GM21786 (cell line): ENCODE data around the gene WDR73.

Source experiments
- ATAC-seq: cut with Tn5 transposase; IDR thresholded peaks from one replicate; pipeline ENCODE4 v1.9.1; 2021; ENCODE audit not compliant: unreplicated experiment

The WDR73 gene

DNA sequence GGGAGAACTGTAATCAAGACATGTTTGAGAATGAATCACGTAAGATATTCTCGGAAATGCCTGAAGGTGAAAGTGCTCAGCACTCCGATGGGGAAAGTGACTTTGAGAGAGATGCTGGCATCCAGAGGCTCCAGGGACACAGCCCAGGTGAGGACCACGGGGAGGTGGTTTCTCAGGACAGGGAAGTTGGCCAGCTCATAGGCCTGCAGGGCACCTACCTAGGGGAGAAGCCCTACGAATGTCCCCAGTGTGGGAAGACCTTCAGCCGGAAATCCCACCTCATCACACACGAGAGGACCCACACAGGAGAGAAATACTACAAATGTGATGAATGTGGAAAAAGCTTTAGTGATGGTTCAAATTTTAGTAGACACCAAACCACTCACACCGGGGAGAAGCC, 33.5 kb downstream of the WDR73 start:
- ATAC-seq = no peak

DNA sequence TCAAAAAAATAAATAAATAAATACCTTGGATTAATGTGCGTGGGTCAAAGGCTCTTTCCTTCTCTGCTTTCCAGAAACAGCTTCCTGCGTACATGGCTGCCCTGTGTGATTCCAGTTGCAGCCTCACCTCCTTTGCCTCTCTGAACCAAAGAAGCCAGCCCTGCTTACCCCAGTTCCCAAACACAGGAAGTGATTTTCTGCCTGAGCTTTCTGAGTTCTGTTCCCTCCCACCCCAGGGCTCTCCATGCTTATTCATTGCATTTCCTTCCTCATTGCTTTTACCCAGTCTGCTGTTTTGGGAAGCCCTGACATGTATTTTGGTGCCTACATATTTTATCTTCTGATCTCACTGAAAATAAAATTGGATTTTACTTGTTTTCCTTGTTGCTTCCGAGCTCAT, 37.8 kb downstream of the WDR73 start:
- no peak for ATAC-seq

DNA sequence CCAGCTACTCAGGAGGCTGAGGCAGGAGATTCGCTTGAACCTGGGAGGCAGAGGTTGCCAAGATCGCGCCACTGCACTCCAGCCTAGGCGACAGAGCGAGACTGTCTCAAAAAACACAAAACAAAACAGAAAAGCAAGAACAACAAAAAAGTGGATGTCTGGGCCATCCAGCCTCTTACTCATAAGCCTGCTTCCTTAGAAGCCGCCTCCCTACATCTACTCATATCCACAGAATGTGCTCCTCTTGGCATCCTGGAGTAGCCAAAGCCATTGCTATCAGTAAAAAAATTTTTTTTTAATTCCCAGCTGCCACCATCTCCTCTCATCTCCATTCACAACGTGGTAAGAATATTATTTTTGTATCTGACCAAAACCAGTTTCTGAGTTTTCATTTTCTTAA, 42.5 kb downstream of the WDR73 start:
- ATAC-seq = no peak

DNA sequence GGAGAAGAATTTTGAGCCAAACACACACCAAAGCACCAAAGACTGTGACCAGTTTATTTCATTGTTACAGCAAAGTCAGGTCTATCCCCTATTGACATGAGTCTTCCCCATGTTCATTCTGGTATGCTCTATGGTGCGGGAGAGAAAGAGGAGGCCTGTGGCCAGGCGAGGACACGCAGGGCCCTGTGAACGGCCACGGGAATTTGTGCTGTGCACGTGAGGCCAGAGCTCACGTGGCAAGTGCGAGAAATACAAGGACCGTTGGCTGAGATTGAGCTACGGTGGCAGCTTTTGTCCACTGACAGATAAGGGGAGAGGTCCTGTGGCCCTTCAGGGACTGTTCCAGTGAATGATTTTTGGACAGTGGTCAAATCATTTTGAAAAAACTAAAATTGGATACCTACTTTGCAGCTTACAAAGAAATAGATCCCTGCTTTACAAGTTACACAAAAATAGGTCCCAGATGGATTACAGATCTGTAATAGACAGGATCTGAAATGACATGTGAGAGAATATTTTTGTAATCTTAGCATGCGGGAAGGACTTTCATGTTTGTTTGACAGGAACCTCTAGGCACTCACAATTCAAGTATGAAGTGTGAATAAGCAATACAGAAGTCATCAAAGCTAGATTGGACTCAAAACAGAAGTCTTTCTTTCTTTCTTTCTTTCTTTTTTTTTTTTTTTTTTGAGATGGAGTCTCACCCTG, 44.1 kb downstream of the WDR73 start:
- no peak for ATAC-seq

DNA sequence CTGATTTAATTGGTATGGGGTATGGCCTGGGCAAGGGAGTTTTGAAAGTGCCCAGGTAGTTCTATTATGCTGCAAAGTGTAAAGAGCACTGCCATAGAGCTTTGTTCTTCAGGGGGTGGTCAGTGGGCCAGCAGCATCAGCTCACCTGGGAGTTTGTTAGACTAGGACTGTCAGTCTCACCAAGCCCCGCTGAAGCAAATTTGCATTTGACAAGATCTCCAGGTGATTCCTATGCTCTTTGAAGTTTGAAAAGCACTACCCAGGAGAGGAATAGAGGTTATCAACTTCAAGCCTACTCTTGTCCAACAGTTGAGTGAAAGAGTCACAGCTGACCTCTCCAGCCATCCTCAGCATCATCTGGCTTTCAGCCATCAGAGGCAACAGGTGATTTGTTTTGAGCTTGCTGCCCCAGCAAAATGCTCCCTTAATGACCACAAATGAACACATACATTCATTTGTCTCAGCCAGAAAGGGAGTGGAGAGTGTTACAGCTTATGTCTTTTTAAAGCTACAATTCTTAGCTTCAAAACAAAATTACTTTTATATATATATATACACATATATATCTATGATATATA, 45.3 kb downstream of the WDR73 start:
- ATAC-seq = no peak

DNA sequence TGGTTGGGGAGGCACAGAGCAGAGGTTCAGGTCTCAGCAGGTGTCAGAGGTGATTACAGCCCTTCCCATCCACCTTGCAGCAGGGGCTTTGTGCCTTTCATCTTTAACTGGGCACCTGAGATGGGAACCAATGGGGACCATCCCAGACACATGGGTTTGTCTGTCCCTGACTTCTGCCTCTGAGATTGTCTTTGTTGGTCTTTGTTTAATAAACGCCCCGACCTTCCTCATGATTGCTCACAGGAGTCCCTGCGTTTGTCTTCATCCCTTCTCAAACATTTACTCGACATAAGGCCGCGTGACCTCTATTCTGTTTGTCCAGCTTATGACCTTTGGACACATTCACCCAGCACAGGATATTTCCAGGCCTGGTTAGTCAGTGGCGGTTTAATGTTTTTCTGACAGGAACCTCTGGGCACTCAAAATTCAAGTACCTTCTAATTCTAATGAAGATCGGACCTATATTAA, 47.4 kb downstream of the WDR73 start:
- ATAC-seq = no peak

DNA sequence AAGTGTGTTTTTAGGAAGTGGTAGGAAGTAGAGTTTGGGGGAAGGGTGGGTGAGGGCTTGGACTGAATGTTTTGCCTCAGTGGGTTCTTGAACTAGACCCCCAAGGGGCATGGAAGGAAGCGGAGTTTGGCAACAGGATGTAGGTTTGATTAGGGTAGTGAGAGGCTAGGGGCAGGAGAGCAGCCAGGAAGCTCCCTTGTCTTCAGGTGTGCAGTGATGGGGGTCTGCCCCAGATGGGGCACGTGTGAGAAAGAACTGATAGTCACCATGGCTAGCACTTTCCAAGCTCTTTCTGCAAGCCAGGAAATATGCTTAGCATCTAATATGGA, 48.6 kb downstream of the WDR73 start:
- ATAC-seq = no peak

DNA sequence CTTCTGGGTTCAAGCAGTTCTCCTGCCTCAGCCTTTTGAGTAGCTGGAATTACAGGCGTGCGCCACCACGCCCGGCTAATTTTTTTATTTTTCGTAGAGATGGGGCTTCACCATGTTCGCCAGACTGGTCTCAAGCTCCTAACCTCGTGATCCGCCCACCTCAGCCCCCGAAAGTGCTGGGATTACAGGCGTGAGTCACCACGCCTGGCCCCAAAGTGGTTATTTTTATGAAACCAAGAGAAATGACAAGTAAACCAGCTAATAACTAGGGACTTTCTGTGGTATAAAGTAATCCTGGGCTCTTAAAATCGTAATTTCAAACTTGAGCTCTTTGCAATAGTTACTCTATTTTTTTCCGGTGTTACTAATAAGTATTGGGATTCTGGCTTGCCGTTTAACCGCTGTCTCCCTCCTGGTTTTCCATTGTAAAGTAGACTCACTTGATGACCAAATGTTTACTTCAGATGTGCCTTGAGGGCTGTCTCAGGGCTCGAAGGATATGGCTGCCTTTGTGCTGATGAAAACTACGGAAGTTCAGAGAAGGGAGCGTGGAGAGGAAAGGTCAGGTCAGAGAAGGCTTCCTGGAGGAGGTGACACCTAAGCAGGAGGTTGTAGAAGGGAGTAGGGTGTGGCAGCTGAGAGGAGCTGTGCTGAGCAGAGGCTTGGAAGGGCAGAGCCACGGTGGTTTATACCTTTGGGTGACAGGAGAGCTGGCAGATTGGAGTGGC, 49.1 kb downstream of the WDR73 start:
- ATAC-seq = no peak

DNA sequence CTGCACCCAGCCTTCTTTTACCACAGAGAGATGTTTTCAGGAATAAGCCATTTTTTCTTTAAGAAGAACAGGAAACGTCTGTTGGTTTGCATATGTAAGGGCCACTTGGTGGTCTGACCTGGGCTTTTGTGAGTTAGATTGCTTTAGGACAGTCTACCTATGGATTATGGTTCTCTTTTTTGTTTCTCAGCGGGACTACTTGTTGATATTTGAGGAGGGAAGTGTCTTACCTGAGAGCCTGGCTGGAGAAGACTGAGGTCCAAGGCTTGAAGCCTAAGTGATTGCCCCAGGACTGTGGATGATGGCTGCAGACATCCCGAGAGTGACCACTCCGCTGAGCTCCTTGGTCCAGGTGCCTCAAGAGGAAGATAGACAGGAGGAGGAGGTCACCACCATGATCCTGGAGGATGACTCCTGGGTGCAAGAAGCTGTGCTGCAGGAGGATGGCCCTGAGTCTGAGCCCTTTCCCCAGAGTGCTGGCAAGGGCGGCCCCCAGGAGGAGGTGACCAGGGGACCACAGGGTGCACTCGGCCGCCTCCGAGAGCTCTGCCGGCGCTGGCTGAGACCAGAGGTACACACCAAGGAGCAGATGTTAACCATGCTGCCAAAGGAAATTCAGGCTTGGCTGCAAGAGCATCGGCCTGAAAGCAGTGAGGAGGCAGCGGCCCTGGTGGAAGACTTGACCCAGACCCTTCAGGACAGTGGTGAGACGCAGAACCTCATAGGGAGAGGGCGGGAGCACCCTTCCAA, 50.3 kb downstream of the WDR73 start:
- no peak for ATAC-seq

DNA sequence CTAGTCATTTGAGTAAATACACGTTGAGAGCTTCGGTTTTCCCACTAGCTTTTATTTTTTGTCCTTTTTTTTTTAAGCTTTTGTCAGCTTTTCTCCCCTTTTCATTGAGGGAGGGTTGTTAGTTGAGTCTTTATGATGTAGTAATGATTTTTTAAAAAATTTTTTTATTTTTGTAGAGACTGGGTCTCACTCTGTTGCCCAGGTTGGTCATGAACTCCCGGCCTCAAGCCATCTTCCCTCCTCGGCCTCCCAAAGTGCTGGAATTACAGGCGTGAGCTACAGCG, 52.6 kb downstream of the WDR73 start:
- ATAC-seq = no peak

DNA sequence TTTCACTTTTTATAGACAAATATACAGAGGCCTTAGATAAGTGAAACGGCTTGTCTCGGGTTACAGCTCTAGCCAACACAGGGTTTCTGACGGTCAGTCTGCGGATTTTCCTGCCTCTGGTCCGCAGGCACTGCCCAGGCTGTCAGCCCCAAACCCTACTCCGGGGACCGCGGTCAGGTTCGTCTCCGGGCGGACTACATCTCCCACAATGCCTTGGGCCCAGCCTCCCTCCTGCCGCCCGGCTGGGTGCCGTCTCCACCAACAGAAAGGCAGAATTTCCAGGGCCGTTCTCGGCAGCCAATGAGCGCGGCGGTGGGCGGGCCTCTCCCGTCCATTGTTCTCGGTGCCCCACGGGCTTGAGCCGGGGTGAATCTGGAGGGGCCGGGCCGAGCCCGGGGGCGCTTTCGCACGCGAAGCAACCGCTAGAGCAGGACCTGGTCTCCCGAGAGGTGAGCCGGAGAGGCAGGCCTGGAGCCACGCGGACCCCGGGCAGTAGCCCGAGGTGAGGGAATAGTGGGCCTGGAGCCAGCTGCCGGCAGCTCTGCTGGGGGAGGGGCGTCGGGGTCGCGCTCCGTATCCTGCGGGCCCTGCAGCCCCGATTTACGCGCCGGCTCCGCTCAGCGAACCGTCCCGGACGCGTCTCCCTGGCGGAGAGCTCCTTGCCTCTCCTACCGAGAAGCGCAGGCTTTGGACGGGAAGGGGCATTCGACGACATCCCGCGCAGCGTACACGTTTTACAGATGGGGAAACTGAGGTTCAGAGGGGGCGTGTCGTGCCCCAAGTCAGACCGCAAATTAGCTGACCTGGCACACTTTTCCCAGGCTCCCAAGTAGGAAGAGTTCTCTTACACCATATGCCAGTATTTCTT, 53.2 kb downstream of the WDR73 start, which contains the start of gene ZSCAN2:
Gene ZSCAN2 (plus strand): TSS at position 323 of the 868 bp plus-strand sequence. CDS start 2,919 bp downstream, outside the sequence.
- ATAC-seq = peak; percentile 94

DNA sequence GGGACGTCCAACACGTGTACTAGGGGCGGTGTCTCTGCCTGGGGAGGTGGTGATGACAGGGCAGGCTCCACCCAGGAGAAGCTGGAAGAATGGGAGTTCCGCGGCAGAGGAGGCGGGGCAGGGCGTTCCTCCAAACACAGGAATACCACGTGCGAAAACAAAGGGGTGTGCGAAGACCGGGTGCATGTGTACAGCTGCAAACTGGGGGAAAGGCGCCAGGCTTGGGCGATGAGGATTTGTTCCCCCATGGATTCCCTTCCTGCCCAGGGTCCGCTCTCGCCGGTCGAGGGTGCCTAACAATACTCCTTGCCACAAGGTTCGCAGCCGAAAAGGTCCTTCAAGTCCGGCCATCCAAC, 53.8 kb downstream of the WDR73 start:
- peak; percentile 4 for ATAC-seq

DNA sequence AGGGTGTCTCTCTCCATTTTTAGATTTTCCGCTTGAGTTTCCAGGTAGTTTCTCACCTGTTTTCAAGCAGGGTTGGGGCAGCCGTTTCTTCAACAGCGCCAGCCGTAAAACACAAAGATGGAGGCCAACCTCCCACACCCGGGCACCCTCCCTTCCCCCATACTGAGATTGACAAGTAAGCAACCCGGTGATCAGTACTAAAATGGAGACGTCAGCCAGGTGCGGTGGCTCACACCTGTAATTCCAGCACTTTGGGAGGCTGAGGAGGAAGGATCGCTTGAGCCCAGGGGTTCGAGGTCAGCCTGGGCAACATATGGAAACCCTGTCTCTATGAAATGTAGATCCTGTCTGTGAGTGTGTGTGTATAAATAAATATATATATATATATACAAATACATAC, 54.2 kb downstream of the WDR73 start:
- ATAC-seq = no peak

DNA sequence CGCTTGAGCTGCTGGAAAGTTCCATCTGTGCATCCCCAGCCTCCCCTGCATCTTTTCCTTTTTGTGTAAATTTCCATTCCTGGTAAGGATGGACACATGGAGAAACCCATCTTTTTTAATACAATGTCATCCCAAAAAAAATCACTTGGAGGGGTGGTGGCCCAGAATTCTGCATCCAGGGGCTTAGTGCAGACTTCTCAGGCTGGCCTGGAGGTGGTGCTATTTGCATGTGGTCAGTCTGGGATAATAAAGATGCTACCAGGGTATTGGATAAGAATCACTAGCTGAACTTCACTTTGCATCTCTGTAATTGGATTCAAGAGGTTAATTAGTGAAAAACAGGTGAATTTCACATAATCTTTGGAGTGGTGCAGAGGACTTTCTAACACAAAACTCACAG, 55.1 kb downstream of the WDR73 start:
- no peak for ATAC-seq

DNA sequence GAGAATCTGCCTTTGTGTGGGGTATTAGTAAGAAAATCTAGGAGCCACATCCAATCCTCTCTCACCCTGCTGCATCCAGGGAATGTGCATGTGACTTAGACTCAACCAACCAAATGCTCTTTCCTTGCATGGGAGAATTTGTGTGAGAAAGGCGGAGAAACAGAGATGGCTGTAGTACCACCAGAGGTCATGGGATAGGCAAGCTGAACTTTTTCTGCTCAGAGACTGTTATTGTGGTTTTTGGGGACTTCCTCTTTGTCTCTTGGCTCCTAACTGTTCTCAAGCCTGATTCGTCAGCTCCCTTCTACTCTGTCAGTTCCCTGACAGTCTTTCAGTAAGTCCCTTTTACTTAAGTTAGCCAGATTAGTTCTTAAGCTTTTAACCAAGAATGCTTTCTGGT, 55.8 kb downstream of the WDR73 start:
- no peak for ATAC-seq

DNA sequence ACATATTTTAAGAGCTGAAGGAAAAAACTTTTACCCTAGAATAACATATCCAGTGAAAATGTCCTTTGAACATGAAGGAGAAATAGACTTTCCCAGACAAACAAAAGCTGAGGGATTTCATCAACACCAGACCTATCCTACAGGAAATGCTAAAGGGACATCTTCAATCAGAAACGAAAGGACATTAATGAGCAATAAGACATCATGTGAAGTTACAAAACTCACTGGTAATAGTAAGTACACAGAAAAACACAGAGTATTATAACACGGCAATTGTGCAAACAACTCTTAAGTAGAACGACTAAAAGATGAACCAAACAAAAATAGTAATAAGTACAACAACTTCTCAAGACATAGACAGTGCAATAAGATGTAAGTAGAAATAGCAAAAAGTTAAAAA, 56.8 kb downstream of the WDR73 start:
- ATAC-seq = no peak

DNA sequence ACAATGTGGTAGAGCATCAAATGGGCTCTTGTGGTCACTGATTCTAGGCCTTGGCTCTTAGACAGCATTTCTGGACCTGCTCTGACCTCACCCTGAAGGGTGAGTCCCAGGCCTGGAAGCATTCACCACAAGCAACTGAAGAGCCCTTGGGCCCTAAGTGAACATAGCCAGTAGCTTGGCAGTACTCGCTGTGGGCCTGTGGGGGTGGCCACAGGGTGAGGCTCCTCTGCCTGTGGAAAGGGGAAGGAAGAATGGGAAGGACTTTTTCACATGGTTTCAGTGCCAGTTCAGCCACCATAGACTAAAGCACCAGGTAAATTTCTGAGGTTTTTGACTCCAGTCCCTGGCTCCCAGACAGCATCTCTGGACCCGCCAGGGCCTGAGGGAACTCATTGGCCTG, 58.4 kb downstream of the WDR73 start:
- ATAC-seq = no peak

DNA sequence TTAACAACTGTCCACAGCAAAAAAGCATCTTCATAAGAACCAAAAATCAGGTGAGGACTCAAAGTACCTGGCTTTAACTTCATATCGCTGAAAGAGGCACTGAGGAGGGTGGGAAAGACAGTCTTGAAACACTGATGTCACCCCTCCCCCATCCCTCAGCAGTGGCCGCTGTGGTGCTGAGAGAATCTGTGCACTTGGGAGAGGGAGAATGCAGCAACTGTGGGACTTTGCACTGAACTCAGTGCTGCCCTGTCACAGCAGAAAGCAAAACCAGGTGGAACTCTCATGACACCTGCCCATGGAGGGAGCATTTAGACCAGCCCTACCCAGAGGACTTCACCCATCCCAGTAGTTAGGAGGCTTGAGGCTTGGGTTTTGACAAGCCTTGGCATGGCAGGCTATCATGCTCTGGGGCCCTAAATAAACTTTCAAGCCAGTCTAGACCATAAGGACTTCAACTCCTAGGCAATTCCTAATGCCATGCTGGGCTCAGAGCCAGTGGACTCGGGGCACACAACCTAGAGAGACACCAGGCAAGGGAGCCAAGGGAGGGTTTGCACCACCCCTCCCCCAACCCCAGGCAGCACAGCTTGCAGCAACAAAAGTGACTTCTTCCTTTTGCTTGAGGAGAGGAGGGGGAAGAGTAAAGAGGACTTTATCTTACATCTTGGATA, 59.3 kb downstream of the WDR73 start:
- ATAC-seq = no peak

DNA sequence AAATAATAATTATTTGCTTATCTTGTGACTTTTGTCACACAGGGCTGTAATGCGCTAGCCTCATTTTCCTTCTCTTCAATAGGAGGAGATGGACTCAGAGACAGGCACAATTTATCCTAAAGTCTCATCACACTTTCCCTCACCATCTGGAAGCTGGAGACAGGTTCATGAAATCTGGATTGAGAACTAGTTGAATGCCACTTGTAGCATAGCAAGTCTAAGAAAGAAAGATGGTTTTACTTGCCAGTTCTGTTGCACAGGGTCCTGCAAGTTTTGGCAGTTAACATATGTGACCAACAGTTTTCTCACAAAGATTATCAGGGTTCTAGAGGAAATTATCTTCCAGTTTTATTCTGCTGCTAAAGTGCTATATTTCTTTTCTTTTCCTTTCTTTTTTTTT, 62.3 kb downstream of the WDR73 start:
- no peak for ATAC-seq

DNA sequence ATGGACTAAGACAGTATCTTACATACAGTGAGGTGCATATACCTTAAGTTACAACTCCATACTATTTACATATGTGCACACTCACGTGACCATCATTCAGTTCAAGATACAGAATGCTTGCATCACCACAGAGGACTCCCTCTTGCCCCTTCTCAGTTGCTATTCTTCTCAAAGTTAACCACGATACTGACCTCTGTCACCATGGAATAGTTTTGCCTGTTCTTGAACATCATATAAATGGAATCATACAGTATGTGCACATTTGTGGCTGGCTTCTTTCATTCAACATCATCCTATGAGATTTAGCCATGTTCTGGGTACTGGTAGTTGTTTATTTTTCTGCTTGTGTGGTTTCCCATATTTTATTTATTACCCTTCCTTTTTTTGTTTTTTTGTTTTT, 63.7 kb downstream of the WDR73 start:
- ATAC-seq = no peak
